Lung (tissue), 12 donors: ENCODE results near the gene MIAT. TPM values are rescaled to one million over a fixed set of nuclear protein-coding genes. Genes with fewer than 3 reads are reported as not detected.
A peak's percentile ranks its signal among the peaks of the same experiment; 100 is the strongest.

Experiments
- ATAC-seq: fragments of 200-7000 bp; cut with Tn5 transposase; one replicate; pipeline ENCODE4 v1.9.1; 2020; ENCODE audit warnings: moderate number of reproducible peaks; ENCODE audit not compliant: insufficient read depth, low FRiP score
- DNase-seq, 3 donors: peaks; one replicate each; pipeline ENCODE4 v3.0.0-alpha.2; 2013 to 2017
- H3K27ac ChIP-seq, 2 donors: one replicate each; pipeline ENCODE4 v1.5.1; 2013; ENCODE audit warnings: mild to moderate bottlenecking in 2 of 2, moderate library complexity in 2 of 2, control low read depth in 1 of 2, inconsistent platforms in 1 of 2, low read depth in 1 of 2, low read length in 1 of 2
- H3K27me3 ChIP-seq, 3 donors: one replicate each; pipeline ENCODE4 v1.5.1; 2013; ENCODE audit warnings: low read length in 2 of 3; ENCODE audit not compliant: control insufficient read depth in 3 of 3, insufficient read depth in 3 of 3
- H3K36me3 ChIP-seq, 4 donors: one replicate each; pipeline ENCODE4 v1.5.1; 2013; ENCODE audit warnings: low read length in 4 of 4, mild to moderate bottlenecking in 1 of 4, moderate library complexity in 1 of 4; ENCODE audit not compliant: control insufficient read depth in 4 of 4, insufficient read depth in 4 of 4
- H3K4me1 ChIP-seq, 5 donors: one replicate each; pipeline ENCODE4 v1.5.1; 2013; ENCODE audit warnings: low read length in 5 of 5, mild to moderate bottlenecking in 2 of 5, moderate library complexity in 1 of 5; ENCODE audit not compliant: control insufficient read depth in 5 of 5, insufficient read depth in 5 of 5
- H3K4me3 ChIP-seq: one replicate; pipeline ENCODE4 v1.5.1; 2013; ENCODE audit warnings: mild to moderate bottlenecking, control low read depth, moderate library complexity
- H3K9ac ChIP-seq, 2 donors: one replicate each; pipeline ENCODE4 v1.5.1; 2013; ENCODE audit warnings: low read length in 2 of 2, control low read depth in 1 of 2; ENCODE audit not compliant: insufficient read depth in 1 of 2
- H3K9me3 ChIP-seq, 4 donors: one replicate each; pipeline ENCODE4 v1.5.1; 2013; ENCODE audit warnings: low read length in 3 of 4, mild to moderate bottlenecking in 1 of 4, moderate library complexity in 1 of 4; ENCODE audit not compliant: control insufficient read depth in 4 of 4, insufficient read depth in 3 of 4
- CTCF ChIP-seq: IDR thresholded peaks from 2 replicates; pipeline ENCODE4 v1.5.1; 2012; ENCODE audit warnings: mild to moderate bottlenecking; ENCODE audit errors: control extremely low read depth, extremely low read depth
- WGBS, 2 donors: extraction: QIAGEN DNeasy Blood & Tissue Kit; methylation state at CpG; one replicate each; pipeline ENCODE4 v1.1.7; 2013; 5-methylcytosine and 5-hydroxymethylcytosine counted together
- polyA plus RNA-seq, 2 donors: library from polyadenylated mRNA; stranded (reverse); fragments of 200-250 nt; gene quantifications; one replicate each; pipeline ENCODE4 v1.2.1, GENCODE V29; 2013
- total RNA-seq, 2 donors: library from RNA; depleted of rRNA in 1 of 2; stranded (reverse); fragments of >200 nt in 1 of 2; gene quantifications; one replicate each; pipeline ENCODE4 v1.2.1, GENCODE V29; 2014 to 2021
- donor health status: control.
- donor health status: control.
- donor health status: Bipolar disorder and iron deficiency.
- donor health status: healthy.
- donor health status: DM: yes; HTN: yes; CAD: no.

Gene MIAT
- total and polyA plus RNA-seq, 4 donors: 1.7 to 5.4 (median 4.8) TPM

GRCh38 chr22:26674211-26675190 is 17.1 kb downstream of the MIAT start:
- H3K27ac ChIP-seq: peak overlapping the region in 1 of 2 donors; percentile 23

GRCh38 chr22:26675687-26676268 is 18.4 kb downstream of the MIAT start:
- no peak overlapping the region for H3K27ac ChIP-seq
- H3K9ac ChIP-seq: no peak overlapping the region
- no peak overlapping the region for H3K4me3 ChIP-seq
- no peaks in the 10 kb centered on the region for H3K27me3 ChIP-seq
- WGBS, 2 donors: 95 to 96% methylated on average over 4 of the region's 4 CpGs
- ATAC-seq (no peak), DNase-seq (no peak)
- peaks cover 0 to 25% (median 11%) of the 10 kb centered on the region in 5 donors for H3K4me1 ChIP-seq
- no peak for TF ChIP-seq CTCF
- H3K36me3 ChIP-seq: peaks cover 0 to 5% (median 1%) of the 10 kb centered on the region in 4 donors
- no peaks in the 10 kb centered on the region for H3K9me3 ChIP-seq

More at GRCh38 chr22:26674211-26675190, 17.1 kb downstream of the MIAT start:
- H3K4me3 ChIP-seq: no peak overlapping the region
- no peaks in the 10 kb centered on the region for H3K9me3 ChIP-seq
- no peaks in the 10 kb centered on the region for H3K27me3 ChIP-seq
- peaks cover 0 to 25% (median 11%) of the 10 kb centered on the region in 5 donors for H3K4me1 ChIP-seq
- H3K9ac ChIP-seq: no peak overlapping the region
- no peak for TF ChIP-seq CTCF
- H3K36me3 ChIP-seq: no peaks in the 10 kb centered on the region
- DNase-seq: no peak
- 69 to 71% methylated on average over 9 of the region's 9 CpGs for WGBS, 2 donors
- ATAC-seq: no peak

DNA sequence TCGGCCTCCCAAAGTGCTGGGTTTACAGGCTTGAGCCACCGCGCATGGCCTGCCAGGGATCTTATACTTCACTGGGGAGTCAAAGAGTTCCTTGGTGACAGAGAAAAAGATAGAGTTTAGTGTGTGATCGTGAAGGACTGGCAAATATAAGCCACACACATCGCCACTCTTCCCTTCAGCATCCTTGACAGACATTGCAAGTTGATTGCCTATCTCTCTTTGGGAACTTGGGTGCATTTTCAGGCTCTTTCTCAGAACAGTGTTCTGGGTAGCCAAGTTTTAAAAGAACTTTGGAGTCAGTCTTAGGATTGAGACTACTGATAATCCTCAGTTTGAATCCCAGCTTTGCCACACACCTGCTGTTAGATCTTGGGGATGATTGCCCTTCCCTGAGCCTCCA is 19.8 kb downstream of the MIAT start:
- ATAC-seq (no peak), DNase-seq (no peak)
- Histone ChIP-seq H3K4me1 (peaks cover 5 to 20% (median 10%) of the 10 kb centered on the region in 5 donors), H3K27me3 (no peaks in the 10 kb centered on the region), H3K9ac (no peak overlapping the region), H3K27ac (no peak overlapping the region), H3K4me3 (no peak overlapping the region), H3K36me3 (peaks cover 0 to 10% (median 6%) of the 10 kb centered on the region in 4 donors), H3K9me3 (peaks cover 0 to 3% (median 1%) of the 10 kb centered on the region in 4 donors)
- WGBS, 2 donors: 91 to 94% methylated on average over 5 of the region's 5 CpGs
- no peak for TF ChIP-seq CTCF
